Activated naive CD8-positive, alpha-beta T cell treated with anti-CD3 and anti-CD28 coated beads, Interleukin-2, amount 10 ng/mL, durations not matched to agents 7 days and 5 days (primary cell): Measurements from ENCODE around the gene CRYBA4. TPM values are rescaled to one million over a fixed set of nuclear protein-coding genes. Genes with fewer than 3 reads are reported as not detected.
A peak's percentile ranks its signal among the peaks of the same experiment; 100 is the strongest.

ENCODE experiments used
- ATAC-seq: fragments of 150-1000 bp; cut with Tn5 transposase; one replicate; pipeline ENCODE4 v1.10.0; 2021; ENCODE audit warnings: low read depth, moderate library complexity
- POLR2A ChIA-PET: fragments of 350-600 bp; sonication (Branson Sonifier 250); formaldehyde crosslinking; loops from one replicate; lab custom pipeline; 2021; ENCODE audit warnings: antibody characterized with exemption; lab: Charles Lee
- DNase-seq: peaks from one replicate; pipeline ENCODE4 v3.0.0; 2021
- H3K27ac Mint-ChIP-seq: one replicate; pipeline ENCODE4 v1.8.0; 2022; ENCODE audit warnings: mild to moderate bottlenecking, mixed read lengths
- H3K27me3 Mint-ChIP-seq: one replicate; pipeline ENCODE4 v1.8.0; 2022; ENCODE audit warnings: mild to moderate bottlenecking, moderate library complexity, mixed read lengths
- H3K36me3 Mint-ChIP-seq: one replicate; pipeline ENCODE4 v1.8.0; 2021; ENCODE audit warnings: mild to moderate bottlenecking, mixed read lengths
- H3K4me1 Mint-ChIP-seq: one replicate; pipeline ENCODE4 v1.8.0; 2021; ENCODE audit warnings: mixed read lengths
- H3K4me3 Mint-ChIP-seq: one replicate; pipeline ENCODE4 v1.8.0; 2022; ENCODE audit warnings: mild to moderate bottlenecking, moderate library complexity, mixed read lengths
- H3K9me3 Mint-ChIP-seq: one replicate; pipeline ENCODE4 v1.8.0; 2021; ENCODE audit warnings: mixed read lengths
- total RNA-seq, 2 experiments: library from RNA; stranded (reverse); gene quantifications; one replicate each; pipeline ENCODE4 v1.2.3, GENCODE V29; 2021

Gene CRYBA4
- total RNA-seq, 2 experiments from 2014 or later: not detected

GRCh38 chr22:26674211-26675190 is 52.7 kb downstream of the CRYBA4 start:
- Mint-ChIP-seq H3K36me3 (peaks cover 19% of the 10 kb centered on the region), H3K4me3 (peak overlapping the region; percentile 96), H3K27ac (peak overlapping the region; percentile 98), H3K9me3 (no peaks in the 10 kb centered on the region), H3K27me3 (no peaks in the 10 kb centered on the region), H3K4me1 (peaks cover 66% of the 10 kb centered on the region)
- DNase-seq: peak; percentile 51
- no peak for ATAC-seq
- POLR2A ChIA-PET: interaction anchor here (0.6 to 4.7 kb wide), 12 partner anchors 11 to 1244 kb away, joined by 3 to 25 read pairs (median 6); partner anchors contain the start of genes HPS4, PITPNB, SRRD and TFIP11

- Mint-ChIP-seq H3K9me3 (no peaks in the 10 kb centered on the region), H3K4me1 (peaks cover 59% of the 10 kb centered on the region), H3K27ac (peak overlapping the region; percentile 98), H3K4me3 (peak overlapping the region; percentile 96), H3K36me3 (peaks cover 21% of the 10 kb centered on the region), H3K27me3 (no peaks in the 10 kb centered on the region)
- POLR2A ChIA-PET: no interaction called here
- DNase-seq: no peak
- no peak for ATAC-seq
Measured at GRCh38 chr22:26675687-26676268, 54.0 kb downstream of the CRYBA4 start.

GRCh38 chr22:26677217-26677616 is 55.5 kb downstream of the CRYBA4 start:
- DNase-seq (no peak), ATAC-seq (no peak)
- Mint-ChIP-seq H3K27ac (no peak overlapping the region), H3K4me1 (peaks cover 45% of the 10 kb centered on the region), H3K4me3 (no peak overlapping the region), H3K36me3 (peaks cover 23% of the 10 kb centered on the region), H3K9me3 (no peaks in the 10 kb centered on the region), H3K27me3 (no peaks in the 10 kb centered on the region)
- POLR2A ChIA-PET: no interaction called here

- Mint-ChIP-seq H3K27me3 (no peaks in the 10 kb centered on the region), H3K27ac (peak overlapping the region; percentile 76), H3K9me3 (no peaks in the 10 kb centered on the region), H3K36me3 (peaks cover 30% of the 10 kb centered on the region), H3K4me3 (no peak overlapping the region), H3K4me1 (peaks cover 39% of the 10 kb centered on the region)
- ATAC-seq: peak; percentile 65
- POLR2A ChIA-PET: no interaction called here
- peak; percentile 79 for DNase-seq
Measured at GRCh38 chr22:26679003-26679629, 57.4 kb downstream of the CRYBA4 start.

Other genes with a start within 250 kb of the CRYBA4 start
- gene ASPHD2, start 192.7 kb upstream of the CRYBA4 start, total RNA-seq: 1 to 10 TPM; 9.0 to 9.3 TPM
- 10 to 100 TPM; 42.6 to 48.2 TPM for gene HPS4, start 138.2 kb upstream of the CRYBA4 start, total RNA-seq
- 10 to 100 TPM; 18.9 to 19.2 TPM for gene SRRD, start 138.1 kb upstream of the CRYBA4 start, total RNA-seq
- 10 to 100 TPM; 64.6 to 67.9 TPM for gene TFIP11, start 109.5 kb upstream of the CRYBA4 start, total RNA-seq
- 10 to 100 TPM; 54.8 to 58.5 TPM for gene TPST2, start 31.8 kb upstream of the CRYBA4 start, total RNA-seq
- gene CRYBB1, start 3.9 kb upstream of the CRYBA4 start, total RNA-seq: not detected
- 100 to 1,000 TPM; 190 to 229 TPM for gene MIAT, start 35.6 kb downstream of the CRYBA4 start, total RNA-seq